Measurements from ENCODE around the gene RYR3.

The RYR3 gene

DNA sequence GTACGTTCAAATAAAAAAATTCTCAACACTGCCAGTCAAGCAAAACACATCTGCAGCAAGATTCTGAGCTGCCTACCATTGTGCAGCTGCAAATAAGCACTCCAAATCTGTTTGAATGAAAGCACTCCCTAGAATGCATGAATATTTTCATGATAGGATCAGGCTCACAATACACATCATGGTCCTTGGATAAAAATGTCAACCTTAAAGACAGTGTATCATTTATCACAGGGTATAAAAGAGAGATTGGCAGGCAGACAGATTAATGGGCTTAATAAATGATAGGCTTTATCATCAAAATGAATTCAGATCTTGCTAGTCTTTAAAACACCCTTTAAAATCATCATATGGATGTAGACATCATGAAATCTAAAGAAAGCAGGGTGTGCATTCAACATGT lies 9.2 kb downstream of the RYR3 start:
- no peak for DNase-seq (ENCODE audit: low read depth)

DNA sequence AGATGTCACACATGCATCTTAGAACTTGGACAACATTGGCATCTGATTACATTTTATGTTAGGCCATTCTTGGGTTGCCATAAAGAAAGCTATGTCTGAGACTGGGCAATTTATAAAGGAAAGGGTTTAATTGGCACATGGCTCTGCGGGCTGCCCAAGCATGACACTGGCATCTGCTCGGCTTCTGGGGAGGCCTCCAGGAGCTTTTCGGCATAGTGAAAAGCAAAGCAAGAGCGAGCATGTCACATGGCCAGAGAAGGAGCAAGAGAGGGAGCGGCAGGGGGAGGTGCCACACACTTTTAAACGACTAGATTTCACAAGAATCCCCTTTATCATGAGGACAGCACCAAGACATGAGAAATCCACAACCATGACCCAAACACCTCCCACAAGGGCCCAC lies 11.3 kb downstream of the RYR3 start:
- no peak for DNase-seq (ENCODE audit: low read depth)

DNA sequence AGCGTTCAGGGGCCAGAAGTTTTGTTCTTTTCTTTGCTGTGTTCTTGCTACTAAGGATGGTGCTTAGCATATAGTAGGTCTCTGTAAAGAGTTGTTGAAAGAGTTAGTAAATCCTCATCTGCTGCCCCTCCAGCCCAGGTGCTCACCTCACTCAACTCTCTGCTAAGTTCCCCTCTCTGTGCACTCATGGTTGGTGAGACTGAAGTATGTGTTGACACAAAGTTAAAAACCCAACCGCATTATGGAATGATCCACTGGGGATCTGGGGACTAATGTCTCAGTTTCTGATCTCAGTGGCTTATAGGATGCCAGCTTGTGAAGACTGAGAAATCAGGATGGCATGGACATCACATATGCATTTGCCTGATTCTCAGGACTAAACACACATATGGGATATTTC lies 13.8 kb downstream of the RYR3 start:
- DNase-seq (ENCODE audit: low read depth): no peak

- DNase-seq (ENCODE audit: low read depth): no peak
Observed at GRCh38 chr15:33326908-33327307, 16.1 kb downstream of the RYR3 start.

DNA sequence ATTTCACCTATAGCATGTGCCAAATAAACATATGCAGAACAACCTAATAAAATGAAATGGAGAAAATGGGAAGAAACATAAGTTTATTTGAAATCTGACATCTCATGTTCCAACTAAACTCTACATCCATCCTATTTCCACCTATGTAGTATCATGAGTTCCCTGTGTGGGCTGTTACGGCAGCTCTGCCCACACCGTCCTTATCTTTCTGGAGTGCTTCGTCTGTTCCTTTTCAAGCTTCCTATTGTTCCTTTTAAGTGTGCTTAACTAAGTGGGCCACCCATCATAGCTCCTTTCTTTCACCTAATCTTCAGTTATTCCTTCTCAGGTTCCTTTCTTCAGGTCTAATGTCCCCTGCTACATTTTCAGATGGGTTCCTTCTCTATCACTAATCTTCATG lies 17.3 kb downstream of the RYR3 start:
- no peak for DNase-seq (ENCODE audit: low read depth)

GRCh38 chr15:33329457-33329856 lies 18.7 kb downstream of the RYR3 start:
- DNase-seq (ENCODE audit: low read depth): no peak

GRCh38 chr15:33330931-33331330 lies 20.2 kb downstream of the RYR3 start:
- DNase-seq (ENCODE audit: low read depth): no peak

DNA sequence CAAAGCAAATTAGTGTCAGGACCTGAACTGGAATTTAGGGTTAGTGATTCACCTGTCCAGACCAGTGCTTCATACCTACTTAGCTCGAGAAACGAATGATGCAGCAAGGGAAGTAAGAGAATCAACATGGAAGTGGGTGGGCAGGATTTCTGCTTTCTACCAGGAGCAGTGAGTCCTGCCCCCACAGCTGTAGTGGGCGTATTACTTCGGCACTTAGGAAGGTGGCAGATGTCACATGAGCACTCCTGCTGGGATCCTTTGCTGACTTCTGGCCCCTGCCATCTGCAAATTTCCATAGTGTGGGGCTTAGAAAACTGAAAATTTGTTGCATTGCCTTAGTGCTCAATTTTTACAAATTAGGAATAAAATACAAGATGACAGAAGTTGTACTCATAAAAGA lies 31.2 kb downstream of the RYR3 start:
- DNase-seq (ENCODE audit: low read depth): no peak

DNA sequence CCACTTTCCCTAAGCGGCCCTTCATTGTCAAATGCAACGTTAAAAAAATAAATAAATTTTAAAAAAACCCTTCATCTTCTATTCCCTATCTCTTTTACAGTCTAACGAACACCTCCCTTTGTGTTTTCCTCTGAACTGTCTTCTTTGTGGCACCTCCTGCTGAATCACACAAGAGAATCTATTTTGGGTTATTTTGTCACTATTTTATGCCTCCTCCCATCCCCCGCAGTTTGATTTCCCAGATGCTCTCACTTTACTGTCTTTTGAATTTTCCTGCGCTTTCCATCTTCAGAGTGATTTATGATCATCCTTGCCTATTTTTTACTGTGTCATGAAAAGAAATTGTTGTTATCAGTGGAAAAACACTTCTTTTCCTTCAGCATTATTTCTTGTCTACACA lies 32.5 kb downstream of the RYR3 start:
- DNase-seq (ENCODE audit: low read depth): no peak

GRCh38 chr15:33344111-33344510 lies 33.3 kb downstream of the RYR3 start:
- no peak for DNase-seq (ENCODE audit: low read depth)

DNA sequence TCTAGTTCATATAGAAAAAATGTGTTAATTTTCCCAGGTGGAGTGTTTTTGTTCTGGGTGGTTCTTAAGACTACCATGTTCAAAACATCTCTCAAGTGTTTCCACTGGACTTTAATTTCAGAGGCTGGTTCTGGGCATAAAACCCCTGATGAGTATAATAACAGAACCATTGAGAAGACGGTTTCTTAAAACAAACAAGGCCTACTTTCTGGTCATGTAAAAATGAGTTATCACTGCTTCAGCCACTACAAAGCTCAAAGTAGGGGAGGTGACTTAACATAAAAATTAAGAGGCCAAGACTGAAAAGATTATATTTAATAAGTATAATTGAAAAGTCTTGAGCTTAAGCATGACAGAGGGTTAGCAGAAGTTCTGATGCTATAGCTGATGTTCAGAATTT lies 33.8 kb downstream of the RYR3 start:
- no peak for DNase-seq (ENCODE audit: low read depth)

- DNase-seq (ENCODE audit: low read depth): no peak
Observed at GRCh38 chr15:33354411-33354810, 43.6 kb downstream of the RYR3 start.

DNA sequence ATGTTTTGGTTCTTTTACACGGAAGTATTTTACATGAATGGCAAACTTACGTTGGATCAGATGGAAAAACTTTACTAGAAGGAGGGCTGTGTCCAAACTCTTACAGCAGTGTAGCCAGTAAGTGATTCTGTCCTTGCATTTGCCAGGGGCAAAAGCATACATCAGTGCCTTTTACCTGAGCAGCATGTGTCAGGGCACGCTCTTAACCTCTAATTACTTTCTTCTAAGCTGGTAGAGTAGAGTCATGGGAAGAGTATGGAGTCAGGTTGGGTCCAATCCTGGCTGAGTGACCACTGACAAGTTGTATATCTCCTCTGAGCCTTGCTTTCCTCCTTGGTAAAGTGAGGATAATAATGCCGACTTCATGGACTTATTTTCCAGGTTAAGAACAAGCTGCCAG lies 47.1 kb downstream of the RYR3 start:
- DNase-seq (ENCODE audit: low read depth): no peak

DNA sequence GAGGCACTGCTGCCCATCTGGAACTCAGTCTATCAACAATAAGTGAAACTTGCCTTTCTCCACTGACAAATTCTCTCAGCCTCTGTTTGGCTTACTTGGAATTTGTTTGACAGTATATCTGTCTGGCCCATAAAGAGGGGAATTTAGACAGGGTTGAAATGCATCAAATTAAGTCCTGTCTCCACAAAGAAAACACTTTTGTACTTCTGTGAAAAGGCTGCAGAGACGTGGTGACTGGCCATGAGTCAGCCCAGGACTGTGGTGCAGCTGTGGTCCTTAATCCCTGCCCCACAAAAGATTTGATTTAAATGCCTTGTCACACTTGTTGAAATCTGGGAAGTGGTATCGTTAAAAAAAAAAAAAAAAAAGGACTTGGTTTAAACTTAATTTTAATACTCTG lies 47.5 kb downstream of the RYR3 start:
- no peak for DNase-seq (ENCODE audit: low read depth)

- DNase-seq (ENCODE audit: low read depth): no peak
Observed at GRCh38 chr15:33360886-33361285, 50.1 kb downstream of the RYR3 start.

DNA sequence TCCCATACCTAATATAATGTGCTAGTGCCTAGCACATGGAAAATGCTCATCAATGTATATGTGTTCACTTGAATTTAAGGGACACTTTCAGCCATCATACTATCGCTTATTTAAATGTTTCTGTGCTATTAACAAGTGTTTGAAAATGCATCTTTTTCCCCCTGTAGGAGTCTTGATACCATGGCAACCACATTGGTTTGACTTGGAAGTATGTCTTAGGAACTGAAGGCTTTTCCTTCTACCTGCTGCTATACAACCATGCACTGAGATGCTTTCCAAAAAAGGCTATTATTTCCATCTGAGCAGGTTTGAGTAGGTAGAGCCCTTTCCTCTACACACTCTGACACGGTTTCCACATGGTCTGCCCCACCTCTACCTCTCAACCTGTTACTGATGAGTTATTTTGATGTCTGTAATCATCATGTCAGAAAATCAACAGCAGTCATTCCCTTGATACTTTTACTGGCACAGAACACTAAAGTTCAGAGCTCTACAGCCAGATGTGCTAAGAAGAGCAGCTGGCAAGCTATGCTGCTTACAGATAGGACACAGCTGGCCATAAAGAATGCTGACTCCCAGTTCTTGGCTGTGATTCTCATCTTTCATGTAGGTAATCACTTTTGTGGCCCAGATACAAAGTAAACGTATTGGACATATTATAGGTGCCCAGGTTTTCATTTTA lies 59.3 kb downstream of the RYR3 start:
- no peak for DNase-seq (ENCODE audit: low read depth)

GRCh38 chr15:33370623-33371020 lies 59.9 kb downstream of the RYR3 start:
- DNase-seq (ENCODE audit: low read depth): no peak

DNA sequence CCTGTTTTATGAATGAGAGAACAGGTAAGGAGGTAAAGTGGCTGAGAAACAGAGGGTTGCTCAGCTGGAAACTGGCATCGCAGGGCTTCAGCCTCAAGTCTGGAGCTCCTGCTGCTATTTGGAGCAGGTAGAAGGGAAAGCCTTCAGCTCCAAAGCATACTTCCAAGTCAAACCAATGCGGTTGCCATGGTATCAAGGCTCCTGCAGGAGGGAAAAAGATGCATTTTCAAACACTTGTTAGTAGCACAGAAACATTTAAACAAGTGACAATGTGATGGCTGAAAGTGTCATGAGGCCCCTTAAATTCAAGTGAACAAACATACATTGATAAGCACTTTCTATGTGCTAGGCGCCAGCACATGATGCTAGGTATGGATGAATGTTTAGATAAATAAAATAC lies 60.4 kb downstream of the RYR3 start:
- DNase-seq (ENCODE audit: low read depth): no peak

GRCh38 chr15:33374226-33374914 lies 63.6 kb downstream of the RYR3 start:
- no peak for DNase-seq (ENCODE audit: low read depth)

DNA sequence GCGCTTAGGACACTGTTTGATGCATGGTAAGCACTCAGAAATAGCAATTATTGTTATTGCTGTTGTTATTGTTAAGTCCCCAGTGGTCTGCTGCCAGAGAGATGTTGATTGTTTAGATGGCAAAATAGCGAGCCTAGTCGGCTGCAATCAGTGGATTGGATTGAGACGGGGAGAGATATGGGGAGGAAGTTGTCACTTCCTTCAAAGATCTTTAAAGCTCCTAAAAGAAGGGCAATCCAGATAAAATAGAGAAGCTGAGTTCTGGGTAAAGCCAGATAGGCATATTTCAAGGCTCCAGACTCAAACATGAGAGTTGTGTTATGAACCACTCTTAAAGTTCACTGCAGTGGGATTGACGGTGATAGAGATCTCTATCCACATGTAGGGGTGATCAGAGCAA lies 64.5 kb downstream of the RYR3 start:
- DNase-seq (ENCODE audit: low read depth): no peak

GRCh38 chr15:33377204-33377603 lies 66.4 kb downstream of the RYR3 start:
- DNase-seq (ENCODE audit: low read depth): no peak

DNA sequence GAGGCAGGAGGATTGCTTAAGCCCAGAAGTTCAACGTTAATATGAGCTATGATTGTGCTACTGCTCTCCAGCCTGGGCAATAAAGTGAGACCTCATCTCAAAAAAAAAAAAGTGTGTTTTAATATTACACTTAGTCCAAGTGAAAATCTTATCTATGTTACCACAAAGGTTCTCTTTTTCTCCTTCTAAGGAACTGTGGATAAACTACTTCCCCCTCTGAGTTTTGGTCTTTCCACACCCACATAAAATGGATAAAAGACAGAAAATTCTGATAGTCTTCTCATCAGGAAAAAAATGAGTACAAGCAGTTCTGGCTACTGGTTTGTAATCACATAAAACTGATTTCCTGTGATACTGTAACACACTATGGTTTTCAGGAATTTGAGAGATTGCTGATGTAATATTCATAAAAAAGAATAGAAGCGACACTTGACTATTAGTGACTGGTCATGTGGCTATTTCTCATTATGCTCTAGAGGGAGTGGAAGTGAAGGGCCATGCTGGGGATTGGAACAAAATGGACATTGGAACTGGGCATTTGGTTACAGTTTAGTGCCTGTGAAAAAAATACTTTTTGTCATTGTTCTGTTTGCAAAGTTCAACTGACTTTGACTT lies 68.2 kb downstream of the RYR3 start:
- DNase-seq (ENCODE audit: low read depth): no peak

- DNase-seq (ENCODE audit: low read depth): no peak
Observed at GRCh38 chr15:33380406-33380805, 69.6 kb downstream of the RYR3 start.

DNA sequence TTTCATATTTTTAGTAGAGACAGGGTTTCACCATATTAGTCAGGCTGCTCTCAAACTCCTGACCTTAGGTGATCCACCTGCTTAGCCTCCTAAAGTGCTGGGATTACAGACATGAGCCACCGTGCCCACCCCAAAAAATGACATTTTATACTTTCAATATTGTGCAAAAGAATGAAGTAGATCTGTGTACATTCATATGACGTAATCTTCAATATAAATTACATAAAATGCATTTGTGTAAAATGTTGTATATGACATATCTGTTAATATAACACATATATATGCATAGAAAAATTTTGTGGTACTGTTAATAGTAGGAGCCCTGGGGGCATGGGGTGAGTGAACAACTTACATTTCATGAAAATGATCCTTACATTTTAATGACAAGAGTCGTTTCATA lies 71.7 kb downstream of the RYR3 start:
- DNase-seq (ENCODE audit: low read depth): no peak

Measured in amniotic epithelial cell (primary cell).